ENCODE data around the gene ELK4. TPM values are rescaled to one million over a fixed set of nuclear protein-coding genes. Genes with fewer than 3 reads are reported as not detected.
A peak's percentile ranks its signal among the peaks of the same experiment; 100 is the strongest.
"Not testable (repeated sequence)": the region's sequence is repeated elsewhere in the genome, so short reads cannot be mapped to it uniquely, and the experiment has no call there.

The ELK4 gene
- total RNA-seq, 2 donors from 2014 or later: 20.2 to 34.4 TPM

- ATAC-seq (ENCODE audit: insufficient number of reproducible peaks, low FRiP score, low read depth) (no peak), DNase-seq (ENCODE audit: low spot score) (no peak)
- Histone ChIP-seq H3K27me3 (replicated peaks; ENCODE audit: insufficient read depth) (no peaks in the 10 kb centered on the region), H3K4me3 (no peak overlapping the region), H3K36me3 (no peaks in the 10 kb centered on the region), H3K4me1 (ENCODE audit: control insufficient read depth in 1 of 2, low read depth in 2 of 2) (peaks cover 0 to under 1% of the 10 kb centered on the region in 2 donors), H3K9me3 (no peaks in the 10 kb centered on the region), H3K27ac (no peak overlapping the region)
- no peak for TF ChIP-seq CTCF (IDR thresholded peaks at IDR 0.05)
These were observed 11.0 kb upstream of the ELK4 start for GRCh38 chr1:205642679-205643307.

- Histone ChIP-seq H3K27ac (no peak overlapping the region), H3K4me1 (ENCODE audit: control insufficient read depth in 1 of 2, low read depth in 2 of 2) (peaks cover 5 to 14% of the 10 kb centered on the region in 2 donors), H3K9me3 (no peaks in the 10 kb centered on the region), H3K36me3 (no peaks in the 10 kb centered on the region), H3K27me3 (replicated peaks; ENCODE audit: insufficient read depth) (no peaks in the 10 kb centered on the region), H3K4me3 (no peak overlapping the region)
- TF ChIP-seq CTCF (IDR thresholded peaks at IDR 0.05): no peak
- ATAC-seq (ENCODE audit: insufficient number of reproducible peaks, low FRiP score, low read depth): no peak
- no peak for DNase-seq (ENCODE audit: low spot score)
These were observed 7.8 kb upstream of the ELK4 start for GRCh38 chr1:205639567-205639966.

DNA sequence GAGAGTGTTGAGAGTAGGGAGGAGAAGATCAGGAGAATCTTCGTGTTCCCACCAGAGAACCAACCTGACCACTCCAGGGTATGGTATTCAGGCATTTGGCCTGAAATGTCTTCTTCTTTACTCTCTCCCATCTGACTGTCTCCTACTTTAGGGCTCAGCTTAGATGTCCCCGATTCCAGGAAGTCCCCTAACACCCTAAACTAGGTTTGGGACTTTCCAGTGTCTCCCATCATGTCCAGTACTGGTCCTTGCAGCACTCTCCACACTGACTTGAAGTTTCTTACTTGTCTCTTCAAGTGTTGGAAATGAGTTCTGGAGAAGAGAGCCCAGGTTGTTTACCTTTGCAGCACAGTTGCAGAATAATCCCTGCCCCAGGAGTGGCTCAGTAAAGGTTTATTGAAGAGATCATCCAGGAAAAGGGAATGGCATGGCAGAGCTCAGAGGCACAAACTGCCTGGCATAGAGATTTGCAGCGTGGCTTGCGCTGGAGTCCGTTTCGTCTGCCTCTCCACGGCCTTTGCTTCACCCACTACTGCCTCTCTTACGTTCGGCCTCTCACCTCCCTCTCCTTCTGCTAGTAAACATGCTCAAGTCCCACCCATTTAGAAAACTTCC, 6.2 kb upstream of the ELK4 start:
- peak overlapping the region in 1 of 2 donors; percentile 31 for H3K27ac ChIP-seq
- ATAC-seq (ENCODE audit: insufficient number of reproducible peaks, low FRiP score, low read depth) (no peak), DNase-seq (ENCODE audit: low spot score) (no peak)
- H3K4me3 ChIP-seq: no peak overlapping the region
- H3K36me3 ChIP-seq: no peaks in the 10 kb centered on the region
- no peaks in the 10 kb centered on the region for H3K9me3 ChIP-seq
- peaks cover 9 to 24% of the 10 kb centered on the region in 2 donors for H3K4me1 ChIP-seq (ENCODE audit: control insufficient read depth in 1 of 2, low read depth in 2 of 2)
- H3K27me3 ChIP-seq (replicated peaks; ENCODE audit: insufficient read depth): no peaks in the 10 kb centered on the region
- TF ChIP-seq CTCF (IDR thresholded peaks at IDR 0.05): no peak

DNA sequence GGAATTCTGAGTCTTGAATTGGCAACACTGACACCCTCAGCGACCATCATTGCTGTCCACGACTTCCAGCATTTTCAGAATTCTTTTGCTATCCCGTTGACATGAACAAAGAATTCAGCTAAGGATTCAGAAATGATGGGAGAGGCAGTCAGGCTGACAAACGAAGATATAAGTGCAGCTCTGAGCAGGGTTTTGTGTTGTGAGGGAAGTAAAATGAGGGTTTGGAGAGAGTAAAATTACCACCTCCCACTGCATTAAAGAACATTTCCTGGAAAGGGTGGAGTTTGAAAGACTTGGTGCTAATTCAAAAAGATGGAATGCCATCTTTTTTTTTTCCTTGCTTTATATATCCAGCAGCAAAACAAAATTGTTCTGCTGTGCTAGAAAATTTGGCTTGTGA, 4.9 kb upstream of the ELK4 start:
- peak overlapping the region; percentile 31 for H3K4me3 ChIP-seq
- H3K27ac ChIP-seq: peak overlapping the region; percentile 16 to 31

DNA sequence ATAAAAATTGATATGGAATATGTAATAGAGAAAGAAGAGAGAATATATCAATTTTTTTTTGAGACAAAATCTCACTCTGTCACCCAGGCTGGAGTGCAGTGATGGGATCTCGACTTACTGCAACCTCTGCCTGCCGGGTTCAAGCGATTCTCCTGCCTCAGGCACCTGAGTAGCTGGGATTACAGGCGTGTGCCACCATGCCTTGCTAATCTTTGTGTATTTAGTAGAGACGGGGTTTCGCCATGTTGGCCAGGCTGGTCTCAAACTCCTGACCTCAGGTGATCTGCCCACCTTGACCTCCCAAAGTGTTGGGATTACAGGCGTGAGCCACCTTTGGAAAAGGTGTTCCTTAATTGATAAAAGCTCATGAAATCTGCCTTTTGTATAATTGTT, 4.3 kb upstream of the ELK4 start:
- DNase-seq (ENCODE audit: low spot score); ATAC-seq (ENCODE audit: insufficient number of reproducible peaks, low FRiP score, low read depth); H3K4me3 ChIP-seq; H3K9me3 ChIP-seq; H3K27me3 ChIP-seq (replicated peaks; ENCODE audit: insufficient read depth); H3K36me3 ChIP-seq: not testable (repeated sequence)
- Histone ChIP-seq H3K27ac (peak overlapping the region in 1 of 2 donors; percentile 31), H3K4me1 (ENCODE audit: control insufficient read depth in 1 of 2, low read depth in 2 of 2) (peaks cover 15 to 30% of the 10 kb centered on the region in 2 donors)

More for the DNA sequence above, 4.9 kb upstream of the ELK4 start:
- DNase-seq (ENCODE audit: low spot score): no peak
- no peaks in the 10 kb centered on the region for H3K27me3 ChIP-seq (replicated peaks; ENCODE audit: insufficient read depth)
- no peaks in the 10 kb centered on the region for H3K36me3 ChIP-seq
- TF ChIP-seq CTCF (IDR thresholded peaks at IDR 0.05): no peak
- no peaks in the 10 kb centered on the region for H3K9me3 ChIP-seq
- H3K4me1 ChIP-seq (ENCODE audit: control insufficient read depth in 1 of 2, low read depth in 2 of 2): peaks cover 15 to 30% of the 10 kb centered on the region in 2 donors
- ATAC-seq (ENCODE audit: insufficient number of reproducible peaks, low FRiP score, low read depth): no peak
